OCI-LY3 (cell line): ENCODE results near the gene C8G.

Source experiments
- H2AFZ ChIP-seq: fragments of 200-600, 300-600 bp; shearing (Covaris generic); 2 replicates; pipeline ENCODE4 v1.6.0; 2014; ENCODE audit warnings: antibody characterized with exemption, low read depth, low read length
- H3K27ac ChIP-seq: fragments of 200-600, 300-600 bp; sonication (generic); 2 replicates; pipeline ENCODE4 v1.5.1; 2014; ENCODE audit warnings: mild to moderate bottlenecking, low read length, moderate library complexity, mixed read lengths
- H3K27me3 ChIP-seq: fragments of 200-600, 300-600 bp; sonication (generic); 2 replicates; pipeline ENCODE4 v1.6.1; 2014; ENCODE audit warnings: low read depth, low read length, mixed read lengths
- H3K36me3 ChIP-seq: fragments of 200-600, 300-600 bp; sonication (generic); replicated peaks from 2 replicates; pipeline ENCODE3; 2014; ENCODE audit warnings: low read depth, low read length, mixed read lengths
- H3K4me1 ChIP-seq: fragments of 300-600, 200-600 bp; sonication (generic); 2 replicates; pipeline ENCODE4 v1.6.1; 2014; ENCODE audit warnings: low read length, mixed read lengths
- H3K4me2 ChIP-seq: fragments of 200-600, 300-600 bp; sonication (generic); 2 replicates; pipeline ENCODE4 v1.6.1; 2014; ENCODE audit warnings: low read length, mixed read lengths
- H3K4me3 ChIP-seq: fragments of 300-600, 200-600 bp; sonication (generic); 2 replicates; pipeline ENCODE4 v1.5.1; 2014; ENCODE audit warnings: antibody characterized with exemption, mild to moderate bottlenecking, low read length, moderate library complexity
- H3K79me2 ChIP-seq: fragments of 300-600, 200-600 bp; shearing (Covaris generic); 2 replicates; pipeline ENCODE4 v1.6.1; 2014; ENCODE audit warnings: mild to moderate bottlenecking, low read length, mixed read lengths
- H3K9ac ChIP-seq: fragments of 300-600, 200-600 bp; shearing (Covaris generic); 2 replicates; pipeline ENCODE4 v1.6.0; 2014; ENCODE audit warnings: mild to moderate bottlenecking, low read length, moderate library complexity
- H3K9me3 ChIP-seq: fragments of 200-600, 300-600 bp; shearing (Covaris generic); 2 replicates; pipeline ENCODE4 v1.6.1; 2014; ENCODE audit warnings: low read length, mixed read lengths; ENCODE audit not compliant: insufficient read depth
- H4K20me1 ChIP-seq: fragments of 200-600, 300-600 bp; sonication (generic); 2 replicates; pipeline ENCODE4 v1.6.1; 2016; ENCODE audit warnings: low read length, mixed read lengths; ENCODE audit not compliant: insufficient read depth
- CTCF ChIP-seq: fragments of 200-600, 300-600 bp; sonication (generic); IDR thresholded peaks from 2 replicates; pipeline ENCODE4 v1.5.1; 2014; ENCODE audit warnings: antibody characterized with exemption, low read length, low read depth
- EZH2phosphoT487 ChIP-seq: fragments of 200-600 bp; shearing (Covaris generic); IDR thresholded peaks from 2 replicates; pipeline ENCODE4 v1.6.1; 2018; ENCODE audit warnings: antibody characterized with exemption, mixed run types, low read depth

Gene C8G

GRCh38 chr9:136926154-136926704 lies 18.8 kb upstream of the C8G start:
- Histone ChIP-seq H3K79me2 (no peaks in the 10 kb centered on the region), H3K9ac (no peak overlapping the region), H3K4me3 (no peak overlapping the region), H3K27ac (no peak overlapping the region), H3K4me1 (no peaks in the 10 kb centered on the region), H3K9me3 (no peaks in the 10 kb centered on the region), H3K4me2 (no peak overlapping the region), H4K20me1 (no peaks in the 10 kb centered on the region), H3K27me3 (no peaks in the 10 kb centered on the region), H3K36me3 (peaks cover 36% of the 10 kb centered on the region), H2AFZ (no peak overlapping the region)
- TF ChIP-seq EZH2phosphoT487, result no peak
- no peak for TF ChIP-seq CTCF

- Histone ChIP-seq H3K9ac (no peak overlapping the region), H3K9me3 (no peaks in the 10 kb centered on the region), H3K27ac (no peak overlapping the region), H3K4me1 (peaks cover 2% of the 10 kb centered on the region; the same call in 1 of the 2 replicates), H3K79me2 (no peaks in the 10 kb centered on the region), H3K36me3 (peaks cover 34% of the 10 kb centered on the region), H3K4me2 (no peak overlapping the region), H2AFZ (no peak overlapping the region), H3K4me3 (no peak overlapping the region), H4K20me1 (no peaks in the 10 kb centered on the region), H3K27me3 (no peaks in the 10 kb centered on the region)
- TF ChIP-seq CTCF, result no peak
- no peak for TF ChIP-seq EZH2phosphoT487
These were observed 18.3 kb upstream of the C8G start for GRCh38 chr9:136926749-136927148.

- Histone ChIP-seq H3K4me1 (peaks cover 7% of the 10 kb centered on the region; the same call in 1 of the 2 replicates), H3K27me3 (no peaks in the 10 kb centered on the region), H3K79me2 (no peaks in the 10 kb centered on the region), H3K4me3 (no peak overlapping the region), H3K27ac (no peak overlapping the region), H3K4me2 (no peak overlapping the region), H4K20me1 (no peaks in the 10 kb centered on the region), H3K9ac (no peak overlapping the region), H2AFZ (no peak overlapping the region), H3K9me3 (no peaks in the 10 kb centered on the region), H3K36me3 (peaks cover 29% of the 10 kb centered on the region)
- no peak for TF ChIP-seq CTCF
- no peak for TF ChIP-seq EZH2phosphoT487
These were observed 17.4 kb upstream of the C8G start for GRCh38 chr9:136927343-136928271.

GRCh38 chr9:136928591-136928990 lies 16.5 kb upstream of the C8G start:
- peaks cover 7% of the 10 kb centered on the region; the same call in 1 of the 2 replicates for H3K4me1 ChIP-seq
- H4K20me1 ChIP-seq, result no peaks in the 10 kb centered on the region
- H3K4me2 ChIP-seq, result no peak overlapping the region
- H3K9me3 ChIP-seq, result no peaks in the 10 kb centered on the region
- no peak overlapping the region for H2AFZ ChIP-seq
- H3K27me3 ChIP-seq, result no peaks in the 10 kb centered on the region
- no peaks in the 10 kb centered on the region for H3K79me2 ChIP-seq
- H3K36me3 ChIP-seq, result peaks cover 28% of the 10 kb centered on the region
- no peak overlapping the region for H3K27ac ChIP-seq
- TF ChIP-seq CTCF (no peak), EZH2phosphoT487 (no peak)
- no peak overlapping the region for H3K9ac ChIP-seq
- H3K4me3 ChIP-seq, result no peak overlapping the region
